Measurements from ENCODE around the gene TNIP1.
A peak's percentile ranks its signal among the peaks of the same experiment; 100 is the strongest.

TNIP1 gene

GRCh38 chr5:151062405-151063141, 18.3 kb downstream of the TNIP1 start:
- no peak for DNase-seq

GRCh38 chr5:151060742-151061141, 20.1 kb downstream of the TNIP1 start:
- no peak for DNase-seq

GRCh38 chr5:151058891-151059489, 21.8 kb downstream of the TNIP1 start:
- no peak for DNase-seq

- no peak for DNase-seq
Observed at GRCh38 chr5:151058301-151058700, 22.5 kb downstream of the TNIP1 start.

- DNase-seq = no peak
Observed at GRCh38 chr5:151056379-151057325, 24.2 kb downstream of the TNIP1 start.

- DNase-seq = no peak
Observed at GRCh38 chr5:151055336-151055735, 25.5 kb downstream of the TNIP1 start.

GRCh38 chr5:151054709-151055108, 26.1 kb downstream of the TNIP1 start:
- DNase-seq = no peak

- no peak for DNase-seq
Observed at GRCh38 chr5:151053796-151054462, 26.9 kb downstream of the TNIP1 start.

GRCh38 chr5:151052836-151053235, 28.0 kb downstream of the TNIP1 start:
- no peak for DNase-seq

GRCh38 chr5:151051931-151052608, 28.8 kb downstream of the TNIP1 start:
- no peak for DNase-seq

GRCh38 chr5:151051066-151051930, 29.5 kb downstream of the TNIP1 start:
- DNase-seq = peak; percentile 26

GRCh38 chr5:151048526-151048925, 32.3 kb downstream of the TNIP1 start:
- no peak for DNase-seq

GRCh38 chr5:151047814-151048425, 32.9 kb downstream of the TNIP1 start:
- DNase-seq = no peak

GRCh38 chr5:151042453-151043093, 38.3 kb downstream of the TNIP1 start:
- no peak for DNase-seq

- no peak for DNase-seq
Observed at GRCh38 chr5:151041577-151042268, 39.1 kb downstream of the TNIP1 start.

- DNase-seq = no peak
Observed at GRCh38 chr5:151040211-151040747, 40.6 kb downstream of the TNIP1 start.

GRCh38 chr5:151039665-151040064, 41.2 kb downstream of the TNIP1 start:
- DNase-seq = no peak

- DNase-seq = no peak
Observed at GRCh38 chr5:151038801-151039238, 42.0 kb downstream of the TNIP1 start.

- DNase-seq = no peak
Observed at GRCh38 chr5:151038412-151038745, 42.5 kb downstream of the TNIP1 start.

Data from T1000 (cell line).